Activated T-helper 17 cell treated with anti-CD3 and anti-CD28 coated beads, Interleukin-2, amount 50 U/mL, for 72 hours (primary cell): ENCODE data around the gene NCOA1. TPM values are rescaled to one million over a fixed set of nuclear protein-coding genes. Genes with fewer than 3 reads are reported as not detected.

Experiments used
- ATAC-seq: fragments of 150-1000 bp; cut with Tn5 transposase; replicated peaks from 2 replicates; pipeline ENCODE4 v1.10.0; 2021; ENCODE audit warnings: mild to moderate bottlenecking, moderate library complexity
- H3K27ac Mint-ChIP-seq: one replicate; pipeline ENCODE4 v1.8.0; 2022; ENCODE audit warnings: mixed read lengths
- H3K27me3 Mint-ChIP-seq: one replicate; pipeline ENCODE4 v1.8.0; 2022; ENCODE audit warnings: mixed read lengths
- H3K36me3 Mint-ChIP-seq: one replicate; pipeline ENCODE4 v1.8.0; 2022; ENCODE audit warnings: low read depth, mild to moderate bottlenecking, mixed read lengths
- H3K4me1 Mint-ChIP-seq: one replicate; pipeline ENCODE4 v1.8.0; 2022; ENCODE audit warnings: mixed read lengths
- H3K4me3 Mint-ChIP-seq: one replicate; pipeline ENCODE4 v1.8.0; 2022; ENCODE audit warnings: mild to moderate bottlenecking, mixed read lengths
- H3K9me3 Mint-ChIP-seq: one replicate; pipeline ENCODE4 v1.8.0; 2022; ENCODE audit warnings: mixed read lengths
- total RNA-seq, 2 donors: library from RNA; stranded (reverse); gene quantifications; one replicate each; pipeline ENCODE4 v1.2.3, GENCODE V29; 2022

NCOA1 gene
- total RNA-seq, 2 donors from 2014 or later: 27.5 to 29.7 TPM

DNA sequence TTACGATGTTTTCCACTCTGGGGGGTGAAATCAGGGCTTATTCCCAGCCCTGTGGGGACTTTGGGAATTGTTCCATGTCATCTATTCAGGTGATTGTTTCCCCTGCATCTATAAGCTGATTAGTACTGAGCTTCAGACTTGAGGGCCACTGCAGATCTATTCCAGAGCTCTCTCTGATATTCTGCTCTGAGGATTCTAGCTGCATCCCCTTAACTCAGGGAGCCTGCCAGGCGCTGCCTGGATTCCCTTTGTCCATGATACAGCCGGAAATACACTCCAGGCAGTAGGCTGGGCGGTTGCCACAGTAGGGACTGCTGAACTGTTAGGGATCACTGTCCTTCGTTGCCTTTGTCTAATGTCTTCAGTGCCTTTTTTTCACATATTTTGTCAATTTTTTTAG lies 270.8 kb downstream of the NCOA1 start:
- no peaks in the 10 kb centered on the region for H3K27me3 Mint-ChIP-seq
- H3K36me3 Mint-ChIP-seq: peaks cover 65% of the 10 kb centered on the region
- no peak overlapping the region for H3K4me3 Mint-ChIP-seq
- H3K4me1 Mint-ChIP-seq: peaks cover 6% of the 10 kb centered on the region
- no peak for ATAC-seq
- H3K27ac Mint-ChIP-seq: no peak overlapping the region
- no peaks in the 10 kb centered on the region for H3K9me3 Mint-ChIP-seq

DNA sequence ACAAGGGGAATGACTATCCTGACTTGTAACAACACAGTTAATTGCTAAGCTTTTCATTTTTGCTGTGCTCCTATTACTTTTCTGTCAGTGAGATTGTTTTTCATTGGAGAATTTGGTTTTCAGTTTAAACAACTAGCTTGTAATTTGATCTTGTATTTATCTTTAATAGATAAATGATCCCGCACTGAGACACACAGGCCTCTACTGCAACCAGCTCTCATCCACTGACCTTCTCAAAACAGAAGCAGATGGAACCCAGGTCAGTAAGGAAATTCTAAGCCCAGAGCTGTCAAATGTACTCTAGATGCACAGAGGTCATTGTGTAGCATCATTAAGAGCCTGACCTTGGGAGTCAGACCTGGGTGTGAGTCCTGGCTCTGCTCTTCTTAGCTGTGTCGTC lies 271.5 kb downstream of the NCOA1 start:
- Mint-ChIP-seq H3K27me3 (no peaks in the 10 kb centered on the region), H3K9me3 (no peaks in the 10 kb centered on the region), H3K27ac (no peak overlapping the region), H3K4me1 (peaks cover 7% of the 10 kb centered on the region), H3K36me3 (peaks cover 72% of the 10 kb centered on the region), H3K4me3 (no peak overlapping the region)
- ATAC-seq: no peak

DNA sequence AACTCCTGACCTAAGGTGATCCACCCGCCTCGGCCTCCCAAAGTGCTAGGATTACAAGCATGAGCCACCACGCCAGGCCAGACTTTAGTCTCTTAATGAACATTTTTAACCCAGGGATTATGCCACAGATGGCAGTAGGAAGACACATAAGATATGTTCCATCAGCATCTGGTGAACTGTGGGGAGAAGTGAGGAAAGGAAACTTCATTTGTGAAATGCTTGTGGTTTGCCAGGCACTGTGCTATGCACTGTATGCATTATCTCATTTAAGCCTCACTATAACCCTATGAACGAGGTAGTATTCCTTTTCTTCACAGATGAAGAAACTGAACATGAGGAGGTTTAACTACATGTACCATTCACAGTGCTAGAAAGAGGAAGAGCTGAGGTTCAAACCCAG lies 272.8 kb downstream of the NCOA1 start:
- Mint-ChIP-seq H3K27me3 (no peaks in the 10 kb centered on the region), H3K4me3 (no peak overlapping the region), H3K4me1 (peaks cover 7% of the 10 kb centered on the region), H3K27ac (no peak overlapping the region), H3K9me3 (no peaks in the 10 kb centered on the region), H3K36me3 (peaks cover 85% of the 10 kb centered on the region)
- ATAC-seq: no peak

GRCh38 chr2:24766609-24767008 lies 275.6 kb downstream of the NCOA1 start:
- Mint-ChIP-seq H3K4me3 (no peak overlapping the region), H3K9me3 (no peaks in the 10 kb centered on the region), H3K36me3 (peaks cover 86% of the 10 kb centered on the region), H3K27ac (peak overlapping the region; percentile 77), H3K4me1 (peaks cover 7% of the 10 kb centered on the region), H3K27me3 (no peaks in the 10 kb centered on the region)
- ATAC-seq: peak; percentile 65

DNA sequence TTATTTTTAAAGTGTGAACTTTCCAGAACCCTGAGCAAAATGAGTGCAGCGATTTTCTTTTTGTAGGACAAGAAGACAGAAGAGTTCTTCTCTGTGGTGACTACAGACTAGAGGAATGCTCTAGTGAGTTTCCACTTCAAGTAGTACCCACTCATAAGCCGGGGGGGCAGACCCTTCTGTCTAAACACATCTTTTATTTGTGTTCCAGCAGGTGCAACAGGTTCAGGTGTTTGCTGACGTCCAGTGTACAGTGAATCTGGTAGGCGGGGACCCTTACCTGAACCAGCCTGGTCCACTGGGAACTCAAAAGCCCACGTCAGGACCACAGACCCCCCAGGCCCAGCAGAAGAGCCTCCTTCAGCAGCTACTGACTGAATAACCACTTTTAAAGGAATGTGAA lies 277.0 kb downstream of the NCOA1 start:
- Mint-ChIP-seq H3K4me1 (peaks cover 7% of the 10 kb centered on the region), H3K27me3 (no peaks in the 10 kb centered on the region), H3K4me3 (no peak overlapping the region), H3K36me3 (peaks cover 72% of the 10 kb centered on the region), H3K9me3 (no peaks in the 10 kb centered on the region), H3K27ac (no peak overlapping the region)
- ATAC-seq: no peak

DNA sequence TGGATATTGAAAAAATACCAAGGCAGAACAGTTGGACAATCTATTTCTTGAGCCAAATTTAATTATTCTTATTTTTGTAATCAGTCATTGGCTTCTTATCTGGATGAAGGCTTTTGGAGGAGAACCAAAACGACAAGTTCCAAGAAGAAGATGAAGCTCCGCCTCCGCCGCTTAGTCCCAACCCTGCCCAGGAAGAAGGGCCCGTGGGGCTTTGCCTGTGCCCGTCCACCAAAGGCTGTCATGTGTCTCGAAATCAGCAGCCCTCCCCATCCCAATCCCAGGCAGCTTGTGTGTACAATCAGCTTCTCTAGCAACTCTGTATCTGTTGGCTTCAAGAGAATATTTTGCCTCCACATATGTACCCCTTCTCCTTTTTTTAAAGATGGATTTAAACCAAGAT lies 277.5 kb downstream of the NCOA1 start:
- H3K27me3 Mint-ChIP-seq: no peaks in the 10 kb centered on the region
- no peaks in the 10 kb centered on the region for H3K9me3 Mint-ChIP-seq
- no peak overlapping the region for H3K27ac Mint-ChIP-seq
- peaks cover 68% of the 10 kb centered on the region for H3K36me3 Mint-ChIP-seq
- peaks cover 7% of the 10 kb centered on the region for H3K4me1 Mint-ChIP-seq
- no peak for ATAC-seq
- no peak overlapping the region for H3K4me3 Mint-ChIP-seq

DNA sequence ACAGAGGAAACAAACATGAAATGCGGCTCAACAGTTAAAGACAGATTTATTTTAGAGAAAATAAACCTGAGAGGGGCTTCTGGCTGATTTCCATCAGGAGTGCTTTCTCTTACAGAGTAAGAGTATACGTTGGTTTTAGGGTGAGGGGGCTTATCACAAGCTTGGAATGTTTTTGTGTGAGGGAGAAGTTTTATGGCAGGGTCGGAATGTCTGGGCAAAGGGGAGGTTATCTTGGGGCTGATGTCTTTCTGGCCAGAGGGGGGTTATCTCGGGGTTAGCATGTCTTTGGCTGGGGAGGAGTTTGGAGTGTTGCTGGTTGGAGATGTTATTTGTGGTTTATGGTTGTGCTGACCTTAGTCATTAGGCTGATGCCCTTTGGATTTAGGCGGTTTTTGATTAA lies 280.0 kb downstream of the NCOA1 start:
- peaks cover 7% of the 10 kb centered on the region for H3K4me1 Mint-ChIP-seq
- no peak for ATAC-seq
- H3K27ac Mint-ChIP-seq: peak overlapping the region; percentile 9
- no peaks in the 10 kb centered on the region for H3K27me3 Mint-ChIP-seq
- H3K36me3 Mint-ChIP-seq: peaks cover 45% of the 10 kb centered on the region
- no peak overlapping the region for H3K4me3 Mint-ChIP-seq
- no peaks in the 10 kb centered on the region for H3K9me3 Mint-ChIP-seq

- ATAC-seq: no peak
- Mint-ChIP-seq H3K27me3 (no peaks in the 10 kb centered on the region), H3K4me1 (peaks cover 3% of the 10 kb centered on the region), H3K4me3 (no peak overlapping the region), H3K36me3 (peaks cover 36% of the 10 kb centered on the region), H3K27ac (no peak overlapping the region), H3K9me3 (no peaks in the 10 kb centered on the region)
Observed at GRCh38 chr2:24771764-24772586, 280.9 kb downstream of the NCOA1 start.

GRCh38 chr2:24774373-24774772 lies 283.3 kb downstream of the NCOA1 start:
- peaks cover 3% of the 10 kb centered on the region for H3K4me1 Mint-ChIP-seq
- no peaks in the 10 kb centered on the region for H3K9me3 Mint-ChIP-seq
- no peak overlapping the region for H3K27ac Mint-ChIP-seq
- H3K4me3 Mint-ChIP-seq: no peak overlapping the region
- no peak for ATAC-seq
- H3K27me3 Mint-ChIP-seq: no peaks in the 10 kb centered on the region
- H3K36me3 Mint-ChIP-seq: peaks cover 12% of the 10 kb centered on the region

GRCh38 chr2:24779116-24779515 lies 288.1 kb downstream of the NCOA1 start:
- ATAC-seq: no peak
- H3K27ac Mint-ChIP-seq: no peak overlapping the region

GRCh38 chr2:24783641-24784040 lies 292.6 kb downstream of the NCOA1 start:
- no peaks in the 10 kb centered on the region for H3K4me1 Mint-ChIP-seq
- no peak for ATAC-seq

More at GRCh38 chr2:24779116-24779515, 288.1 kb downstream of the NCOA1 start:
- Mint-ChIP-seq H3K36me3 (no peaks in the 10 kb centered on the region), H3K27me3 (peaks cover 4% of the 10 kb centered on the region), H3K4me3 (no peak overlapping the region), H3K4me1 (peaks cover 3% of the 10 kb centered on the region), H3K9me3 (peaks cover 5% of the 10 kb centered on the region)

DNA sequence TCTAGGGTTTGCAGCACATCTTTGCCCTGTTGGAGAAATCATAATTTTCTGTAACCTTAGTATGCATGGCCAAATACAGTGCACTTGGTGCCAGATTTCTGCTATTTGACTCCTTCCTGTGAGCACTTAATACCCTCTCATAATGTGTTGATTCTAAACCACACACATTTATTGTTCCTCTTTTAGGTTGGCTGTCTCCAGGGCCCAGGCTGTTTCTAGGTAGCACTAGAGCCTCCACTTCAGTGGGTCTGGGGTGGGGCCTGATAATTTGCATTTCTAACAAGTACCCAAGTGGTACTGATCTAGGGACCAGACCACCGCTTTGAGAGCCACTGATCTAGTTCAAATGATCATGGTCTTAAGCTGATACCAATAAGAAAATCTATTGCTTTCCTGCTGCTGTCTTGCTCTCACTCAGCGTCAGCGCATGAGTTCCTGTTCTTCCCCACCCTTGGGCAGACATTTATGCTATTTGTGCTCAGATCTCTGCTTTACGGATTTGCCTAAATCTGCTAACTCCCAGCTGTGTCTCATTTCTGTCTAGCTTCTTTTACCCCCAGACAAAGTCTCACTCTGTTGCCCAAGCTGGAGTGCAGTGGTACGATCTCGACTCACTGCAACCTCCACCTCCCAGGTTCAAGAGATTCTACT lies 294.7 kb downstream of the NCOA1 start:
- no peak for ATAC-seq
- H3K9me3 Mint-ChIP-seq: peaks cover under 1% of the 10 kb centered on the region
- H3K36me3 Mint-ChIP-seq: peaks cover 11% of the 10 kb centered on the region
- H3K4me3 Mint-ChIP-seq: no peak overlapping the region
- H3K27ac Mint-ChIP-seq: no peak overlapping the region
- H3K27me3 Mint-ChIP-seq: peaks cover 2% of the 10 kb centered on the region
- no peaks in the 10 kb centered on the region for H3K4me1 Mint-ChIP-seq

More at GRCh38 chr2:24783641-24784040, 292.6 kb downstream of the NCOA1 start:
- Mint-ChIP-seq H3K36me3 (peaks cover under 1% of the 10 kb centered on the region), H3K4me3 (no peak overlapping the region), H3K27me3 (peaks cover 4% of the 10 kb centered on the region), H3K27ac (no peak overlapping the region), H3K9me3 (peaks cover 5% of the 10 kb centered on the region)

GRCh38 chr2:24787532-24787931 lies 296.5 kb downstream of the NCOA1 start:
- no peak for ATAC-seq
- Mint-ChIP-seq H3K36me3 (peaks cover 11% of the 10 kb centered on the region), H3K27me3 (no peaks in the 10 kb centered on the region), H3K4me3 (no peak overlapping the region), H3K27ac (no peak overlapping the region), H3K9me3 (no peaks in the 10 kb centered on the region), H3K4me1 (no peaks in the 10 kb centered on the region)

DNA sequence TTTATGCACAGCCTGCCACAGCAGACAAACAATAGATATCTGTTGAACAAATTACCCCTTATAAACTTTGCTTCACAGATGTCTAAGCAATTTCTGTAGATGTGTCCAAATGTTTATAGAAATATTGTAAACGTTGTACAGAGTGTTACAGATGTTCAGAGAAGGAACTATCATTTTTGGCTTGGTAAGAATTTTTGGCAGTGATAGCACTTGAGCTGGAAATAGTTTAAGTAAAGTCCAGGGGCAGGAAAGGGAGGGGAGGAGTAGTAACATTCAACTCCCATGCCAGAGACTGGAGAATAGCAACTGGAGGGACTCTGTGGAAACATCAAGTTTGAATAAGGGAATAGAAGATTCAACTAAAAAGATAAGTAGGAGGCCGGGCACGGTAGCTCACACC lies 297.8 kb downstream of the NCOA1 start:
- H3K27me3 Mint-ChIP-seq: no peaks in the 10 kb centered on the region
- no peak overlapping the region for H3K4me3 Mint-ChIP-seq
- peaks cover 22% of the 10 kb centered on the region for H3K36me3 Mint-ChIP-seq
- no peak for ATAC-seq
- no peaks in the 10 kb centered on the region for H3K9me3 Mint-ChIP-seq
- H3K4me1 Mint-ChIP-seq: no peaks in the 10 kb centered on the region
- H3K27ac Mint-ChIP-seq: no peak overlapping the region

GRCh38 chr2:24791452-24791851 lies 300.4 kb downstream of the NCOA1 start:
- peaks cover under 1% of the 10 kb centered on the region for H3K4me1 Mint-ChIP-seq
- H3K4me3 Mint-ChIP-seq: no peak overlapping the region
- no peaks in the 10 kb centered on the region for H3K9me3 Mint-ChIP-seq
- no peak overlapping the region for H3K27ac Mint-ChIP-seq
- H3K36me3 Mint-ChIP-seq: peaks cover 39% of the 10 kb centered on the region
- ATAC-seq: no peak
- H3K27me3 Mint-ChIP-seq: no peaks in the 10 kb centered on the region
